Stimulated activated naive CD8-positive, alpha-beta T cell treated with anti-CD3 and anti-CD28 coated beads, Interleukin-15, Interleukin-2, amounts not matched to agents 100 U/mL and 50 U/mL, for 24 hours (primary cell): ENCODE results near the gene TAF15.
A peak's percentile ranks its signal among the peaks of the same experiment; 100 is the strongest.

ENCODE experiments used
- ATAC-seq: fragments of 150-1000 bp; cut with Tn5 transposase; one replicate; pipeline ENCODE4 v1.10.0; 2021
- DNase-seq: peaks from one replicate; pipeline ENCODE4 v3.0.0; 2021

Gene TAF15

GRCh38 chr17:35808962-35809854, at the start of gene TAF15:
TAF15 (plus strand) TSS chr17:35809484; CDS start chr17:35809570, 86 bp downstream.
- ATAC-seq, result peak; percentile 95
- DNase-seq, result peak; percentile 95

- ATAC-seq (no peak), DNase-seq (no peak)
Observed at GRCh38 chr17:35760587-35760986, 48.7 kb upstream of the TAF15 start, which contains the start of gene C17orf50. C17orf50 (plus strand) TSS chr17:35760887; CDS start chr17:35760942, 55 bp downstream.

GRCh38 chr17:35761601-35762000, 47.7 kb upstream of the TAF15 start:
- ATAC-seq (no peak), DNase-seq (no peak)

GRCh38 chr17:35763767-35764122, 45.5 kb upstream of the TAF15 start:
- DNase-seq (no peak), ATAC-seq (no peak)

GRCh38 chr17:35764123-35764991, 44.9 kb upstream of the TAF15 start:
- ATAC-seq, result peak; percentile 96
- DNase-seq, result peak; percentile 94

GRCh38 chr17:35765086-35765710, 44.1 kb upstream of the TAF15 start:
- DNase-seq (no peak), ATAC-seq (no peak)

- ATAC-seq (no peak), DNase-seq (no peak)
Observed at GRCh38 chr17:35765756-35766488, 43.4 kb upstream of the TAF15 start.

GRCh38 chr17:35766489-35766877, 42.8 kb upstream of the TAF15 start:
- no peak for DNase-seq
- no peak for ATAC-seq

GRCh38 chr17:35766903-35767510, 42.3 kb upstream of the TAF15 start:
- DNase-seq (peak; percentile 27), ATAC-seq (no peak)

- DNase-seq (no peak), ATAC-seq (no peak)
Observed at GRCh38 chr17:35768797-35769196, 40.5 kb upstream of the TAF15 start.

GRCh38 chr17:35769895-35770486, 39.3 kb upstream of the TAF15 start:
- ATAC-seq (no peak), DNase-seq (no peak)

GRCh38 chr17:35773129-35773528, 36.2 kb upstream of the TAF15 start:
- no peak for ATAC-seq
- no peak for DNase-seq

GRCh38 chr17:35773679-35774425, 35.4 kb upstream of the TAF15 start:
- no peak for DNase-seq
- ATAC-seq, result no peak

- ATAC-seq (no peak), DNase-seq (no peak)
Observed at GRCh38 chr17:35774499-35774898, 34.8 kb upstream of the TAF15 start.

- ATAC-seq, result no peak
- no peak for DNase-seq
Observed at GRCh38 chr17:35775039-35775438, 34.2 kb upstream of the TAF15 start.

- ATAC-seq (no peak), DNase-seq (no peak)
Observed at GRCh38 chr17:35775583-35775982, 33.7 kb upstream of the TAF15 start.

GRCh38 chr17:35778641-35779196, 30.6 kb upstream of the TAF15 start:
- ATAC-seq (peak; percentile 9), DNase-seq (no peak)

GRCh38 chr17:35780950-35781349, 28.3 kb upstream of the TAF15 start:
- DNase-seq, result no peak
- ATAC-seq, result no peak

GRCh38 chr17:35784895-35785294, 24.4 kb upstream of the TAF15 start:
- DNase-seq, result no peak
- no peak for ATAC-seq

- DNase-seq (no peak), ATAC-seq (no peak)
Observed at GRCh38 chr17:35786941-35787432, 22.3 kb upstream of the TAF15 start.
